Upper lobe of left lung (tissue), 4 donors: ENCODE measurements around the gene CD69.

Experiments
- EP300 ChIP-seq, 4 donors: sonication (generic); formaldehyde crosslinking; IDR thresholded peaks; one replicate each; pipeline ENCODE4 v1.5.1; 2017; ENCODE audit warnings: antibody characterized with exemption in 4 of 4, control low read depth in 2 of 4
- TF ChIP-seq, protein P1 (sequence below), 6 experiments: fragments of 450-650 bp in 4 of 6; fragments of 200-600 bp in 2 of 6; sonication (generic) in 2 of 6; IDR thresholded peaks; one replicate each; pipeline ENCODE4 v1.5.1; 2016 to 2019; ENCODE audit warnings: antibody characterized with exemption in 6 of 6

DNA sequence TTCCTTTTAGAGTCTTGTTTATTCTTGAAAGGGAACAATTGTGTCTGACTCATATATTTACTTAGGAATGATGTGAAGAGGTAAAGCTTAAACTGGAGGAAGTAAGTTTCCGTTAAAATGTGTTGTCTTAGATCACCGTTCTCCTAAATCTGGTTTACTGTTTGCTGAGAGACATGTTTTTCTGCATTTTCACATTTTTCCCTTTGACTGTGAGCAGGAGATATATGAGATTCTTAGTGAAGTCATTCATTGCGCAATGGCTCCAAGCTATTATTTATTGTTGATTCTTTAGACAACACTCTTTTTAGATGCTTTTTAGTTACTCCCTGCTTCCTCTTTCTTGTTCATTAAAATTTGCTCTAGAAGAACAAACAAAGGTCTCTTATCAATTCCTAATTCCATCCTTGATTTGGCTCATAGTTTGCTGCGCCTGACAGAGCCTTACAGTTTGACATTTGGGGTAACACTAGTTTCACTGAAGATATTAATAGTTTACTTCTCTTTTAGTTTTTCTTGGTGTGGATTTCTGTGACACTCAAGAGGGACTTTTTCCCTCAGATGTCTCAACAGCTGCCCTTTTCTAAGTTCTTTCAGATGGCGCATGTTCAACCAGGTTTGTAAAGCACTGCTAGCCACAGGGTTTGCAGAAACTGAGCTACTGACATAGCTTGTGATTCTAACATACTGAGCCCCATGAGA, 39.2 kb downstream of the CD69 start:
- TF ChIP-seq, protein P1, sequence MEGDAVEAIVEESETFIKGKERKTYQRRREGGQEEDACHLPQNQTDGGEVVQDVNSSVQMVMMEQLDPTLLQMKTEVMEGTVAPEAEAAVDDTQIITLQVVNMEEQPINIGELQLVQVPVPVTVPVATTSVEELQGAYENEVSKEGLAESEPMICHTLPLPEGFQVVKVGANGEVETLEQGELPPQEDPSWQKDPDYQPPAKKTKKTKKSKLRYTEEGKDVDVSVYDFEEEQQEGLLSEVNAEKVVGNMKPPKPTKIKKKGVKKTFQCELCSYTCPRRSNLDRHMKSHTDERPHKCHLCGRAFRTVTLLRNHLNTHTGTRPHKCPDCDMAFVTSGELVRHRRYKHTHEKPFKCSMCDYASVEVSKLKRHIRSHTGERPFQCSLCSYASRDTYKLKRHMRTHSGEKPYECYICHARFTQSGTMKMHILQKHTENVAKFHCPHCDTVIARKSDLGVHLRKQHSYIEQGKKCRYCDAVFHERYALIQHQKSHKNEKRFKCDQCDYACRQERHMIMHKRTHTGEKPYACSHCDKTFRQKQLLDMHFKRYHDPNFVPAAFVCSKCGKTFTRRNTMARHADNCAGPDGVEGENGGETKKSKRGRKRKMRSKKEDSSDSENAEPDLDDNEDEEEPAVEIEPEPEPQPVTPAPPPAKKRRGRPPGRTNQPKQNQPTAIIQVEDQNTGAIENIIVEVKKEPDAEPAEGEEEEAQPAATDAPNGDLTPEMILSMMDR (IDR thresholded peaks at IDR 0.05), result no peak
- TF ChIP-seq EP300 (IDR thresholded peaks at IDR 0.05), result no peak
